Keratinocyte (primary cell): ENCODE results near the gene PLA2G12B. TPM values are rescaled to one million over a fixed set of nuclear protein-coding genes. Genes with fewer than 3 reads are reported as not detected.
"Not testable (repeated sequence)": the region's sequence is repeated elsewhere in the genome, so short reads cannot be mapped to it uniquely, and the experiment has no call there.

ENCODE experiments used
- DNase-seq: peaks from one replicate; pipeline ENCODE4 v3.0.0-alpha.2; 2011; ENCODE audit warnings: low read depth, missing footprints, low spot score
- FAIRE-seq: peaks from 2 replicates; lab custom pipeline; 2011; peaks lifted over from hg19 to GRCh38; lab: Jason Lieb, UNC
- H2AFZ ChIP-seq: 2 replicates; pipeline ENCODE4 v1.6.0; 2012; ENCODE audit warnings: low read length, control low read depth, inconsistent platforms; ENCODE audit not compliant: control insufficient read depth
- H3K27ac ChIP-seq: 2 replicates; pipeline ENCODE4 v1.5.1; 2011; ENCODE audit warnings: low read length; ENCODE audit not compliant: control insufficient read depth, insufficient read depth
- H3K27me3 ChIP-seq: 3 replicates; pipeline ENCODE4 v1.6.0; 2011; ENCODE audit warnings: low read length; ENCODE audit not compliant: control insufficient read depth, insufficient read depth; ENCODE audit errors: extremely low read depth
- H3K36me3 ChIP-seq, 2 experiments: 2 replicates in 1 of 2; 3 replicates in 1 of 2; pipeline ENCODE4 v1.5.1; 2011; ENCODE audit warnings: low read length in 2 of 2, mild to moderate bottlenecking in 1 of 2; ENCODE audit not compliant: control insufficient read depth in 2 of 2, insufficient read depth in 2 of 2; ENCODE audit errors: extremely low read depth in 1 of 2
- H3K4me1 ChIP-seq: 3 replicates; pipeline ENCODE4 v1.5.1; 2011; ENCODE audit warnings: low read length; ENCODE audit not compliant: control insufficient read depth, insufficient read depth; ENCODE audit errors: extremely low read depth
- H3K4me2 ChIP-seq: 3 replicates; pipeline ENCODE4 v1.6.0; 2011; ENCODE audit warnings: low read depth, low read length; ENCODE audit not compliant: control insufficient read depth, insufficient read depth; ENCODE audit errors: extremely low read depth
- H3K4me3 ChIP-seq, 3 experiments: fragments of 200-600 bp in 1 of 3; sonication (generic) in 1 of 3; 2 replicates in 2 of 3; 3 replicates in 1 of 3; pipeline ENCODE4 v1.5.1; 2011 to 2016; ENCODE audit warnings: low read length in 3 of 3, mild to moderate bottlenecking in 3 of 3, control low read depth in 2 of 3, inconsistent platforms in 1 of 3, low read depth in 1 of 3, mixed read lengths in 1 of 3, mixed run types in 1 of 3, moderate library complexity in 1 of 3; ENCODE audit not compliant: control insufficient read depth in 2 of 3, insufficient read depth in 2 of 3; ENCODE audit errors: extremely low read depth in 1 of 3
- H3K79me2 ChIP-seq: 2 replicates; pipeline ENCODE4 v1.6.0; 2012; ENCODE audit warnings: low read length; ENCODE audit not compliant: control insufficient read depth, insufficient read depth
- H3K9ac ChIP-seq: 3 replicates; pipeline ENCODE4 v1.6.0; 2011; ENCODE audit warnings: low read length; ENCODE audit not compliant: control insufficient read depth, insufficient read depth; ENCODE audit errors: extremely low read depth
- H3K9me1 ChIP-seq: 3 replicates; pipeline ENCODE4 v1.6.0; 2011; ENCODE audit warnings: low read length; ENCODE audit not compliant: control insufficient read depth, insufficient read depth; ENCODE audit errors: extremely low read depth
- H3K9me3 ChIP-seq: 2 replicates; pipeline ENCODE4 v1.5.1; 2012; ENCODE audit warnings: low read depth, low read length; ENCODE audit not compliant: control insufficient read depth
- H4K20me1 ChIP-seq: 3 replicates; pipeline ENCODE4 v1.6.0; 2011; ENCODE audit warnings: low read length; ENCODE audit not compliant: control insufficient read depth, insufficient read depth; ENCODE audit errors: extremely low read depth
- CTCF ChIP-seq, 3 experiments: IDR thresholded peaks in 1 of 3; conservative IDR thresholded peaks in 1 of 3; optimal IDR thresholded peaks in 1 of 3; 2 replicates in 2 of 3; 3 replicates in 1 of 3; pipeline versions ENCODE3 to v1.5.1; 2011; ENCODE audit warnings: low read length in 3 of 3, mild to moderate bottlenecking in 3 of 3, moderate library complexity in 2 of 3, control low read depth in 1 of 3, inconsistent platforms in 1 of 3; ENCODE audit not compliant: insufficient read depth in 2 of 3; ENCODE audit errors: extremely low read depth in 1 of 3
- EZH2 ChIP-seq: IDR thresholded peaks from one replicate; pipeline ENCODE4 v1.6.1; 2012; ENCODE audit warnings: inconsistent platforms, mild to moderate bottlenecking, low read length, moderate library complexity
- dilution Hi-C: fragments of 300-500 bp; cut with MboI; formaldehyde crosslinking; loops from one replicate; pipeline ENCODE4 v1.7.0; 2020; ENCODE audit warnings: low sequenced_read_pairs; ENCODE audit not compliant: extremely low pct_ligation_motif_present
- polyA plus RNA-seq, 5 experiments: library from polyadenylated mRNA; depleted of rRNA in 3 of 5; stranded (reverse) in 3 of 5; stranded (forward) in 1 of 5; unstranded in 1 of 5; fragments of >200 nt; gene quantifications; 1 replicate in 1 of 5; 2 replicates in 3 of 5; 3 replicates in 1 of 5; pipeline versions ENCODE4 v1.2.1 to v1.2.3, GENCODE V29; 2011 to 2012; ENCODE audit warnings: missing spikeins in 2 of 5, low read depth in 1 of 5, low replicate concordance in 1 of 5

The PLA2G12B gene
- polyA plus RNA-seq, 1 donor (not counting 4 experiments of a cell fraction or from before 2014, with no cell fraction given) = not detected

GRCh38 chr10:72925951-72926465, 28.6 kb downstream of the PLA2G12B start:
- Histone ChIP-seq H3K27me3 (no peaks in the 10 kb centered on the region), H3K79me2 (no peaks in the 10 kb centered on the region), H3K9me1 (no peaks in the 10 kb centered on the region), H2AFZ (no peak overlapping the region), H3K4me2 (no peak overlapping the region), H3K36me3 (no peaks in the 10 kb centered on the region), H3K4me3 (no peak overlapping the region), H3K27ac (no peak overlapping the region), H3K9me3 (no peaks in the 10 kb centered on the region), H3K9ac (no peak overlapping the region), H4K20me1 (no peaks in the 10 kb centered on the region), H3K4me1 (no peaks in the 10 kb centered on the region)
- dilution Hi-C loops = no loop called here
- DNase-seq = no peak
- FAIRE-seq = no peak
- no peak for TF ChIP-seq EZH2
- TF ChIP-seq CTCF (optimal IDR thresholded peaks at IDR 0.05 in 1 of 3, IDR thresholded peaks at IDR 0.05 in 1 of 3, conservative IDR thresholded peaks at IDR 0.05 in 1 of 3; ENCODE audit: extremely low read depth in 1 of 3, insufficient read depth in 2 of 3, low read length in 3 of 3) = no peak

- Histone ChIP-seq H3K4me1 (no peaks in the 10 kb centered on the region), H2AFZ (no peak overlapping the region), H3K27me3 (no peaks in the 10 kb centered on the region), H3K9ac (no peak overlapping the region), H3K27ac (no peak overlapping the region), H3K4me2 (no peak overlapping the region), H3K4me3 (no peak overlapping the region), H3K9me1 (no peaks in the 10 kb centered on the region), H4K20me1 (no peaks in the 10 kb centered on the region), H3K36me3 (no peaks in the 10 kb centered on the region), H3K79me2 (no peaks in the 10 kb centered on the region), H3K9me3 (no peaks in the 10 kb centered on the region)
- dilution Hi-C loops = no loop called here
- DNase-seq (no peak), FAIRE-seq (no peak)
- TF ChIP-seq EZH2 (no peak), CTCF (optimal IDR thresholded peaks at IDR 0.05 in 1 of 3, IDR thresholded peaks at IDR 0.05 in 1 of 3, conservative IDR thresholded peaks at IDR 0.05 in 1 of 3; ENCODE audit: extremely low read depth in 1 of 3, insufficient read depth in 2 of 3, low read length in 3 of 3) (no peak)
These were observed 30.3 kb downstream of the PLA2G12B start for GRCh38 chr10:72924351-72924750.

GRCh38 chr10:72921147-72921683, 33.4 kb downstream of the PLA2G12B start:
- H3K79me2 ChIP-seq, H2AFZ ChIP-seq, dilution Hi-C loops, H3K36me3 ChIP-seq, H3K4me1 ChIP-seq, FAIRE-seq, H3K9me1 ChIP-seq, H3K27ac ChIP-seq, H3K9ac ChIP-seq, H3K4me2 ChIP-seq, DNase-seq, H3K9me3 ChIP-seq, H3K27me3 ChIP-seq, H3K4me3 ChIP-seq, H4K20me1 ChIP-seq: not testable (repeated sequence)
